HEK293 (cell line): Measurements from ENCODE around the gene MLEC.

Experiments
- CTCF ChIA-PET: fragments of 350-600 bp; formaldehyde crosslinking; extraction: SDS; loops from one replicate; lab custom pipeline; 2021; ENCODE audit warnings: antibody characterized with exemption; lab: Yijun Ruan, JAX
- POLR2A ChIA-PET: fragments of 300-600 bp; formaldehyde crosslinking; extraction: SDS; loops from one replicate; lab custom pipeline; 2020; ENCODE audit warnings: antibody characterized with exemption, inconsistent platforms; lab: Yijun Ruan, JAX
- H3K27ac ChIP-seq: fragments of 200-500 bp; sonication (Bioruptor generic); 2 replicates; pipeline ENCODE4 v1.5.1; 2014; ENCODE audit warnings: low read depth, low read length, control low read depth, inconsistent platforms; ENCODE audit errors: extremely low read depth
- H3K36me3 ChIP-seq, 2 experiments: fragments of 200-500 bp in 1 of 2; sonication (Bioruptor generic) in 1 of 2; 1 replicate in 1 of 2; 2 replicates in 1 of 2; pipeline ENCODE4 v1.5.1; 2014 to 2017; ENCODE audit warnings: inconsistent platforms in 2 of 2, low read length in 2 of 2; ENCODE audit not compliant: control insufficient read depth in 2 of 2, insufficient read depth in 1 of 2
- H3K4me1 ChIP-seq: fragments of 200-500 bp; sonication (Bioruptor generic); 2 replicates; pipeline ENCODE4 v1.5.1; 2014; ENCODE audit warnings: mild to moderate bottlenecking, low read length, inconsistent platforms; ENCODE audit not compliant: control insufficient read depth, insufficient read depth
- H3K4me3 ChIP-seq: 2 replicates; pipeline ENCODE4 v1.5.1; 2011; ENCODE audit warnings: low read depth, mild to moderate bottlenecking, control low read depth, low read length, moderate library complexity
- H3K9me3 ChIP-seq: fragments of 200-500 bp; sonication (Bioruptor generic); 2 replicates; pipeline ENCODE4 v1.5.1; 2014; ENCODE audit warnings: low read depth, low read length, inconsistent platforms; ENCODE audit not compliant: control insufficient read depth, insufficient read depth
- GFI1B ChIP-seq: fragments of 450-650 bp; formaldehyde crosslinking; IDR thresholded peaks from 2 replicates; pipeline ENCODE4 v1.5.1; 2016; ENCODE audit warnings: missing biosample characterization, missing genetic modification characterization
- HIC1 ChIP-seq: fragments of 450-650 bp; formaldehyde crosslinking; IDR thresholded peaks from 2 replicates; pipeline ENCODE4 v1.5.1; 2016; ENCODE audit warnings: missing biosample characterization, missing genetic modification characterization
- PRDM6 ChIP-seq: fragments of 450-650 bp; formaldehyde crosslinking; IDR thresholded peaks from 2 replicates; pipeline ENCODE4 v1.5.1; 2017; ENCODE audit warnings: missing biosample characterization, missing genetic modification characterization
- ZBTB17 ChIP-seq: fragments of 450-650 bp; formaldehyde crosslinking; IDR thresholded peaks from 2 replicates; pipeline ENCODE4 v1.5.1; 2016; ENCODE audit warnings: missing biosample characterization, missing genetic modification characterization
- ZFP3 ChIP-seq: fragments of 450-650 bp; formaldehyde crosslinking; IDR thresholded peaks from 2 replicates; pipeline ENCODE4 v1.5.1; 2016; ENCODE audit warnings: low read depth, missing biosample characterization, missing genetic modification characterization
- ZNF132 ChIP-seq: fragments of 450-650 bp; formaldehyde crosslinking; IDR thresholded peaks from 2 replicates; pipeline ENCODE4 v1.5.1; 2017; ENCODE audit warnings: missing biosample characterization, missing genetic modification characterization, borderline replicate concordance
- ZNF155 ChIP-seq: fragments of 450-650 bp; formaldehyde crosslinking; IDR thresholded peaks from 2 replicates; pipeline ENCODE4 v1.5.1; 2016; ENCODE audit warnings: missing biosample characterization, missing genetic modification characterization
- ZNF174 ChIP-seq: fragments of 450-650 bp; formaldehyde crosslinking; IDR thresholded peaks from 2 replicates; pipeline ENCODE4 v1.5.0; 2017; ENCODE audit warnings: missing biosample characterization, mild to moderate bottlenecking, missing genetic modification characterization
- ZNF280C ChIP-seq: fragments of 450-650 bp; formaldehyde crosslinking; IDR thresholded peaks from 2 replicates; pipeline ENCODE4 v1.5.1; 2016; ENCODE audit warnings: missing biosample characterization, missing genetic modification characterization
- ZNF488 ChIP-seq: fragments of 450-650 bp; formaldehyde crosslinking; IDR thresholded peaks from 2 replicates; pipeline ENCODE4 v1.5.1; 2016; ENCODE audit warnings: missing biosample characterization, missing genetic modification characterization
- ZNF510 ChIP-seq: fragments of 450-650 bp; formaldehyde crosslinking; IDR thresholded peaks from 2 replicates; pipeline ENCODE4 v1.5.1; 2018; ENCODE audit warnings: mild to moderate bottlenecking, missing genetic modification characterization, missing biosample characterization; ENCODE audit not compliant: insufficient replicate concordance
- ZNF600 ChIP-seq: fragments of 450-650 bp; formaldehyde crosslinking; IDR thresholded peaks from 2 replicates; pipeline ENCODE4 v1.5.1; 2016; ENCODE audit warnings: missing biosample characterization, missing genetic modification characterization
- ZNF623 ChIP-seq: fragments of 450-650 bp; formaldehyde crosslinking; IDR thresholded peaks from 2 replicates; pipeline ENCODE4 v1.5.1; 2016; ENCODE audit warnings: missing biosample characterization, missing genetic modification characterization
- ZNF670 ChIP-seq: fragments of 450-650 bp; formaldehyde crosslinking; IDR thresholded peaks from 2 replicates; pipeline ENCODE4 v1.5.1; 2016; ENCODE audit warnings: missing biosample characterization, missing genetic modification characterization, low read depth

Gene MLEC

GRCh38 chr12:120734210-120734609 lies 47.3 kb downstream of the MLEC start (continued):
- TF ChIP-seq ZBTB17 (tag by site-specific recombination) (no peak), ZNF670 (tag by site-specific recombination) (no peak)
- TF ChIP-seq, all 188 proteins: peak for 0

- TF ChIP-seq ZNF488 (no peak), ZNF155 (tag by site-specific recombination) (no peak), PRDM6 (tag by site-specific recombination) (no peak), GFI1B (no peak), ZFP3 (no peak), ZNF510 (no peak), ZNF600 (tag by site-specific recombination) (no peak), ZNF280C (no peak), ZNF132 (tag by site-specific recombination) (no peak), HIC1 (tag by site-specific recombination) (no peak)
- TF ChIP-seq, all 188 proteins: peak for 0
- H3K36me3 ChIP-seq: peaks cover 4 to 34% of the 10 kb centered on the region in 2 experiments; a peak in 2 of 3 replicates
- H3K4me3 ChIP-seq: no peak overlapping the region
- ChIA-PET CTCF (no interaction called here), POLR2A (no interaction called here)
- no peaks in the 10 kb centered on the region for H3K9me3 ChIP-seq
- no peaks in the 10 kb centered on the region for H3K4me1 ChIP-seq
- no peak overlapping the region for H3K27ac ChIP-seq
These were observed 48.2 kb downstream of the MLEC start for GRCh38 chr12:120735181-120735580.

- H3K27ac ChIP-seq: no peak overlapping the region
- H3K4me3 ChIP-seq: no peak overlapping the region
- H3K9me3 ChIP-seq: no peaks in the 10 kb centered on the region
- ChIA-PET CTCF (interaction anchor here (0.6 to 2.0 kb wide), 2 partner anchors 227 to 235 kb away, joined by 4 to 5 read pairs; no protein-coding TSS in a partner anchor), POLR2A (no interaction called here)
- H3K4me1 ChIP-seq: no peaks in the 10 kb centered on the region
- H3K36me3 ChIP-seq: peaks cover 0 to 27% of the 10 kb centered on the region in 2 experiments; a peak in 2 of 3 replicates
- TF ChIP-seq ZNF174 (tag by site-specific recombination) (no peak), ZBTB17 (tag by site-specific recombination) (peak; percentile 86), ZNF623 (tag by site-specific recombination) (peak; percentile 87)
These were observed 49.7 kb downstream of the MLEC start for GRCh38 chr12:120736404-120737331.
